NT2/D1 (cell line): ENCODE data around the gene TECPR2.

Experiments
- SUZ12 ChIP-seq: IDR thresholded peaks from 2 replicates; pipeline ENCODE4 v1.6.1; 2011; ENCODE audit not compliant: insufficient read length, insufficient read depth; ENCODE audit errors: extremely low read depth
- YY1 ChIP-seq: IDR thresholded peaks from 2 replicates; pipeline ENCODE4 v1.6.1; 2011; ENCODE audit not compliant: insufficient read length, insufficient read depth
- ZNF274 ChIP-seq: IDR thresholded peaks from 2 replicates; pipeline ENCODE4 v1.6.1; 2011; ENCODE audit warnings: mild to moderate bottlenecking, low read depth, low read length

- TF ChIP-seq YY1: no peak
- TF ChIP-seq SUZ12: no peak
- TF ChIP-seq ZNF274: no peak
Measured at GRCh38 chr14:102540315-102541028, 177.7 kb downstream of the TECPR2 start.
